ENCODE data around the gene ACIN1.

ACIN1 gene

DNA sequence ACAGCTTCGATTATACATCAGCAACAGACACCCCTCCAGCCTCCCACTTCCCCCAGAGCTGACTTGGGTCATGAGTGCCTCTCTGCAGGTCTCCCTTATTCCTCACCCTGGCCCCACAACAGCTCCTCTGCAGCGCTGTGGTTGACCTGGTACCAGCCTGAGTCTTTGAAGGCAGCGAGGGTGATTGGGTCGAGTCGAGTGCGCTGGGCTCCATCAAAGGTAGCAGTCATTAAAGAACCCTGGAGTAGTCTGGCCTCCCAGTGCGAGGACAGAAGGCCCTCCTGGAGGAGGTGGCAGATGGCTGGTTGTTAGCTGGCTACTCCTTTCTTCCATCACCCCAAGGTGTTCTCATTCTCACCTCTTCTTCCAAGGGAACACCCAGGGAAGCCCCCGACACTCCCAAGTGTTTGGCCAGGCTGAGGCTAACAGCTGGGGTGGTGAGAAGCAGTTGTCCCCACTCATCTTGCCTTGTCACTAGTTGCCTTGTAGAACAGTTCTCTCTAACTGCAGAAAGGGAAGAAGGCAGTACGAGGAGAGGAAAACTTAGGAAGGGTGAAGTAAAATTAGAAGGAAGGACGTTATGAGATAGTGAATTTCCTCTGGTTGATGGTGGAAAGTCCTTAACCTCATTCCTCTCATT lies 7.2 kb upstream of the ACIN1 start:
- no peak for DNase-seq (ENCODE audit: low read depth)
- H3K4me3 ChIP-seq (ENCODE audit: control insufficient read depth, low read depth, low read length), result no peak overlapping the region
- TF ChIP-seq, protein P1, sequence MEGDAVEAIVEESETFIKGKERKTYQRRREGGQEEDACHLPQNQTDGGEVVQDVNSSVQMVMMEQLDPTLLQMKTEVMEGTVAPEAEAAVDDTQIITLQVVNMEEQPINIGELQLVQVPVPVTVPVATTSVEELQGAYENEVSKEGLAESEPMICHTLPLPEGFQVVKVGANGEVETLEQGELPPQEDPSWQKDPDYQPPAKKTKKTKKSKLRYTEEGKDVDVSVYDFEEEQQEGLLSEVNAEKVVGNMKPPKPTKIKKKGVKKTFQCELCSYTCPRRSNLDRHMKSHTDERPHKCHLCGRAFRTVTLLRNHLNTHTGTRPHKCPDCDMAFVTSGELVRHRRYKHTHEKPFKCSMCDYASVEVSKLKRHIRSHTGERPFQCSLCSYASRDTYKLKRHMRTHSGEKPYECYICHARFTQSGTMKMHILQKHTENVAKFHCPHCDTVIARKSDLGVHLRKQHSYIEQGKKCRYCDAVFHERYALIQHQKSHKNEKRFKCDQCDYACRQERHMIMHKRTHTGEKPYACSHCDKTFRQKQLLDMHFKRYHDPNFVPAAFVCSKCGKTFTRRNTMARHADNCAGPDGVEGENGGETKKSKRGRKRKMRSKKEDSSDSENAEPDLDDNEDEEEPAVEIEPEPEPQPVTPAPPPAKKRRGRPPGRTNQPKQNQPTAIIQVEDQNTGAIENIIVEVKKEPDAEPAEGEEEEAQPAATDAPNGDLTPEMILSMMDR (conservative IDR thresholded peaks at IDR 0.05; ENCODE audit: control insufficient read depth, insufficient read depth, low read depth, low read length), result no peak

DNA sequence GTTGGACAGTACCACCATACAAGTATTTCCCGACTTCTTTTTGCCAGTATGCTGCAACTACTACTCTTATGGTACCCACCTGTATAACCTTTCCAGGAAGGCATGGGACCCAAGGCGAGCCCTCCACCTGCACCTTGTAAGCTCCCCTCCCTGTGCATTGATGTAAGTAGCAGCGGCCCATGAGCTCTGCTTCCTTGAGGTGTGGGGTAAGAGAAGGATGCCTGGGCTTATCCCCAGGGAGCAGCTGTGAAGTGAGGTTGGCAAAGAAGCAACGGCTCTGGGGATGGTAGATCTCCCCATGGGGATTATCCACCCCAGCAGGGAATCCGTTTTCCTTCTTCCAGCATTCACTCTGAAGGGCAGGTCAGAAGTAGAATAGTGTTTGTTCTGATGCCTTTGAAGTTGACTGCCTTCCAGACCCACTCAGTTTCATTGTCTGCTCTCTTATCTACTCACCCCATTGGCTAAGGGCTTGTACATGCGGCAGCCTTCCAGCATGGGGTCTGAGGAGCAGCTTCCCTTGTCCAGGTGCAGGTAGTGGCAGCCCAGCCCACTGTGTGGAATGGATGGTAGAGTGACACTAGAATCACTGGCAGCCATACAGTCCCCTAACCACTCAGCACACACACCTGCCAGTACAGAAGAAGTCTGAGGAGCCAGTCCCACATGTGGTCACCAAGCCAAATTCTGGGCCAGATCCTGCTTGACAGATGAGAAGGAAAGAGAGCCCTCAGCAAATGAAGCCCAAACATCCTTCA lies 6.5 kb upstream of the ACIN1 start:
- TF ChIP-seq, protein P1 (conservative IDR thresholded peaks at IDR 0.05; ENCODE audit: control insufficient read depth, insufficient read depth, low read depth, low read length), result no peak
- no peak overlapping the region for H3K4me3 ChIP-seq (ENCODE audit: control insufficient read depth, low read depth, low read length)
- DNase-seq (ENCODE audit: low read depth), result no peak

DNA sequence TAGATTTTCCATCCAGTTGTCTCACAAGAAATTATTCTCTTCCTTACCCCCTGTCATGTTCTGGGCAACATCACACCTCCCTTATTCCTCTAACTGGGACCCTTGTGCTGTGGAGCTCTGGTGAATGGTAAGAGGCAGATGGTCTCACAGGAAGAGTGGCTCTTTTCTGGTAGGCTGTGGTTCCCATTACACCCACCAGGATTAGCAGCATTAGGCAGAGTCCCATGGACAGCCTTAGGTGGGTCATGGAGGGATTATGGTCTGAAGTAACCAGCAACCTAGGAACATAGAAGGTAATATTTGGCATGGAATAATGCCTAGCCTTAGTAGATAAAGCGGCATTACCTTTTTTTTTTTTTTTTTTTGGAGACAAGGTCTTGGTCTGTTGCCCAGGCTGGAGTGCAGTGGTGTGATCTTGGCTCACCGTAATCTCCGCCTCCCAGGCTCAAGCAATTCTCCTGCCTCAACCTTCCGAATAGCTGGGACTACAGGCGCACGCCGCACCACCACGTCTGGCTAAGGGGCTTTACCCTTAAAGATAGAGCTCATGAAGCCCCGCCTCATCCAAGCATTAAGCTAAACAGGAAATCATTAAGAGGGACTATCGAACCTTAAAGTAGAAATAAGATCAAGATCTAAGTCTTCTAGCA lies 4.4 kb upstream of the ACIN1 start:
- DNase-seq (ENCODE audit: low read depth), result no peak
- TF ChIP-seq, protein P1 (conservative IDR thresholded peaks at IDR 0.05; ENCODE audit: control insufficient read depth, insufficient read depth, low read depth, low read length), result no peak
- H3K4me3 ChIP-seq (ENCODE audit: control insufficient read depth, low read depth, low read length), result no peak overlapping the region

DNA sequence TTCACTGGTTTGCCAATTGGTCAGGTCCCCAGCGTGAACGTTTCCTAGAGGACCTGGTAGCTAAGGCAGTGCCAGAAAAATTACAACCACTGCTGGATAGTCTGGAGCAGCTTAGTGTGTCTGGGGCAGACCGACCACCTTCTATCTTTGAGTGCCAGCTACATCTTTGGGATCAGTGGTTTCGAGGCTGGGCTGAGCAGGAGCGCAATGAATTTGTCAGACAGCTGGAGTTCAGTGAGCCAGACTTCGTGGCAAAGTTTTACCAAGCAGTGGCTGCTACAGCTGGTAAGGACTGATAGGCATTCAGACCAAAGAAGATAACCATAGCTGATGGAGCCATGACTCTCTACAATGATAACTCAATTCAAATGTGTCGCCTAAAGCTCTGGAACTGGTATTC lies 2.9 kb upstream of the ACIN1 start:
- no peak overlapping the region for H3K4me3 ChIP-seq (ENCODE audit: control insufficient read depth, low read depth, low read length)
- TF ChIP-seq, protein P1 (conservative IDR thresholded peaks at IDR 0.05; ENCODE audit: control insufficient read depth, insufficient read depth, low read depth, low read length), result no peak
- no peak for DNase-seq (ENCODE audit: low read depth)

DNA sequence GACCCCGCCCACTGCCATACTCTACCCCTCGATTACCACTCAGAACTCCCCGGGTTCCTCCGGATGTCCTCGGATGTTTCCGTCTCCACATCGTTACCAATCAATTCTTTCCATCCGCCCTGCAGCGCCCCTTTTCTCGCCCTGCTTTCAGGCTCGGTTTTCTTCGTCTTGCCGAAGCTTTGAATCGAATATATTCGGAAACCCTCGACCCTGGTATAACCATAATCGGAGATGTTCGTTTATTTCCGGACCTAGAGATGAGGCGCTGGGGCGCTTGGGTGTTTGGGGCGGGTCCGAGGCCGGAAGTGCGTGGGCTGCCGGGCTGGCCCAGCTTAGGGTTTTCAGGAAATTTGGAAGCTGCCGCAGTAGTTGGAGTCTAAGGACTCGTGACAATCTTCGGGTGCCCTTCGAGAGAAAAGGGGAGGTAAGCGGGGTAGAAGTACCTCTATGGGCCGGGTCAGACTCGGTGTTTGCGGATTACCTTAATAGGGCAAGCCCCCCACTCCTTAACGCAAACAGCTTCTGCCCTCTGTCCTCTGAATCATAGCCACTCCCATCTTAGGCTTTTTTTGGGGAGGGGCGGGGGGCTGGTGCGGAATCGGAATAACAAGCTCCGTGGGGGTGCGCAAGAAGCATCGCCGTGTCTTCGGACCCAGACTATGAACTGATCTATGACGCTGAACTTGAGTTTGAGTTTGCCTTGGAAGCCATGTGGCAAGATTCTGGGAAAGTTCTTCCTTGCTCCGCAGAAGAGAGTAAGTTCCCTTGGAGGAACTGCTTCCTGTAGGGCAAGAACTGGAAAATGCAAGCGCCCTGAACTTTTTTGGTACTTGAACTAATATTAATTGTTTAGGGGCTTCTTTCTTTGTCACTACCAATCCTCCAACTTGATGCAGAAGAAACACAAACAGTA lies 516 bp upstream of the ACIN1 start, which contains the start of gene C14orf119:
Gene C14orf119, plus strand, starts transcription at position 310 of the 913 bp plus-strand sequence. CDS start 2,154 bp downstream, outside the sequence.
- TF ChIP-seq, protein P1 (conservative IDR thresholded peaks at IDR 0.05; ENCODE audit: control insufficient read depth, insufficient read depth, low read depth, low read length), result no peak

More for the DNA sequence above, 516 bp upstream of the ACIN1 start, which contains the start of gene C14orf119:
- peak; percentile 99 for DNase-seq (ENCODE audit: low read depth)
- H3K4me3 ChIP-seq (ENCODE audit: control insufficient read depth, low read depth, low read length), result peak within 1 kb of the TSS; percentile 97

All from fibroblast of mammary gland (primary cell).